Measurements from ENCODE around the gene PBX3. TPM values are rescaled to one million over a fixed set of nuclear protein-coding genes. Genes with fewer than 3 reads are reported as not detected.
A peak's percentile ranks its signal among the peaks of the same experiment; 100 is the strongest.

The PBX3 gene
- total RNA-seq, 1 experiment from 2014 or later, result 39.0 TPM

- no peak for ATAC-seq
- no peak overlapping the region for H3K27ac ChIP-seq (ENCODE audit: low read length)
- in situ Hi-C loops (cut with HindIII; ENCODE audit: low pct_unique_long_range_greater_than_20kb, low sequenced_read_pairs), result no loop called here
- ChIA-PET CTCF (no interaction called here), POLR2A (no interaction called here)
- no peak overlapping the region for H3K4me3 ChIP-seq (ENCODE audit: low read depth in 2 of 2, low read length in 2 of 2)
- no peaks in the 10 kb centered on the region for H3K9me3 ChIP-seq (ENCODE audit: control insufficient read depth, insufficient read depth, low read depth, low read length)
- BruUV-seq (replicated peaks), result no TSS peak
- no peak for TF ChIP-seq REST (IDR thresholded peaks at IDR 0.05; ENCODE audit: insufficient read depth in 1 of 2, low read depth in 2 of 2, low read length in 1 of 2)
- TF ChIP-seq SIN3A (IDR thresholded peaks at IDR 0.05; ENCODE audit: borderline replicate concordance, insufficient read depth, low read depth, low read length), result no peak
- TF ChIP-seq POLR2AphosphoS5 (IDR thresholded peaks at IDR 0.05; ENCODE audit: low read depth, low read length), result no peak
- no peak for TF ChIP-seq TCF7L2 (IDR thresholded peaks at IDR 0.05; ENCODE audit: low read depth, low read length)
- no peak for TF ChIP-seq CTCF (IDR thresholded peaks at IDR 0.05)
- H3K4me1 ChIP-seq (ENCODE audit: control insufficient read depth, insufficient read depth, low read length), result peaks cover 6% of the 10 kb centered on the region
- no peak for DNase-seq (ENCODE audit: low read depth, low spot score)
- H3K27me3 ChIP-seq (ENCODE audit: control insufficient read depth, insufficient read depth, low read length), result no peaks in the 10 kb centered on the region
- no peaks in the 10 kb centered on the region for H3K36me3 ChIP-seq (ENCODE audit: control insufficient read depth, insufficient read depth, low read length)
- intact Hi-C loops (cut with micrococcal nuclease; ENCODE audit: unreplicated experiment), result no loop called here
These were observed 92.1 kb downstream of the PBX3 start for GRCh38 chr9:125839317-125839716.

GRCh38 chr9:125841444-125841843 is 94.3 kb downstream of the PBX3 start:
- CTCF ChIA-PET, result no interaction called here
- TF ChIP-seq CTCF (IDR thresholded peaks at IDR 0.05), result no peak
- no peak for TF ChIP-seq POLR2AphosphoS5 (IDR thresholded peaks at IDR 0.05; ENCODE audit: low read depth, low read length)
- no peak for TF ChIP-seq REST (IDR thresholded peaks at IDR 0.05; ENCODE audit: insufficient read depth in 1 of 2, low read depth in 2 of 2, low read length in 1 of 2)
- no peak for TF ChIP-seq TCF7L2 (IDR thresholded peaks at IDR 0.05; ENCODE audit: low read depth, low read length)
- no peak for TF ChIP-seq SIN3A (IDR thresholded peaks at IDR 0.05; ENCODE audit: borderline replicate concordance, insufficient read depth, low read depth, low read length)
- H3K9me3 ChIP-seq (ENCODE audit: control insufficient read depth, insufficient read depth, low read depth, low read length), result no peaks in the 10 kb centered on the region
- no peaks in the 10 kb centered on the region for H3K27me3 ChIP-seq (ENCODE audit: control insufficient read depth, insufficient read depth, low read length)
- intact Hi-C loops (cut with micrococcal nuclease; ENCODE audit: unreplicated experiment) (no loop called here), in situ Hi-C loops (cut with HindIII; ENCODE audit: low pct_unique_long_range_greater_than_20kb, low sequenced_read_pairs) (no loop called here)
- H3K27ac ChIP-seq (ENCODE audit: low read length), result peak overlapping the region; percentile 39; the same call in 1 of the 2 replicates
- peaks cover 9% of the 10 kb centered on the region for H3K4me1 ChIP-seq (ENCODE audit: control insufficient read depth, insufficient read depth, low read length)
- ATAC-seq (no peak), DNase-seq (ENCODE audit: low read depth, low spot score) (no peak)
- BruUV-seq (replicated peaks), result no TSS peak
- no peaks in the 10 kb centered on the region for H3K36me3 ChIP-seq (ENCODE audit: control insufficient read depth, insufficient read depth, low read length)
- H3K4me3 ChIP-seq (ENCODE audit: low read depth in 2 of 2, low read length in 2 of 2), result no peak overlapping the region
- POLR2A ChIA-PET, result no interaction called here
